ENCODE results near the gene SLC16A12. TPM values are rescaled to one million over a fixed set of nuclear protein-coding genes. Genes with fewer than 3 reads are reported as not detected.

Gene SLC16A12
- total and polyA plus RNA-seq, 2 of the 8 experiments (the other 6 are each of a cell fraction or from before 2014, with no cell fraction given): 1.6 to 1.9 TPM

- TF ChIP-seq, protein P1, sequence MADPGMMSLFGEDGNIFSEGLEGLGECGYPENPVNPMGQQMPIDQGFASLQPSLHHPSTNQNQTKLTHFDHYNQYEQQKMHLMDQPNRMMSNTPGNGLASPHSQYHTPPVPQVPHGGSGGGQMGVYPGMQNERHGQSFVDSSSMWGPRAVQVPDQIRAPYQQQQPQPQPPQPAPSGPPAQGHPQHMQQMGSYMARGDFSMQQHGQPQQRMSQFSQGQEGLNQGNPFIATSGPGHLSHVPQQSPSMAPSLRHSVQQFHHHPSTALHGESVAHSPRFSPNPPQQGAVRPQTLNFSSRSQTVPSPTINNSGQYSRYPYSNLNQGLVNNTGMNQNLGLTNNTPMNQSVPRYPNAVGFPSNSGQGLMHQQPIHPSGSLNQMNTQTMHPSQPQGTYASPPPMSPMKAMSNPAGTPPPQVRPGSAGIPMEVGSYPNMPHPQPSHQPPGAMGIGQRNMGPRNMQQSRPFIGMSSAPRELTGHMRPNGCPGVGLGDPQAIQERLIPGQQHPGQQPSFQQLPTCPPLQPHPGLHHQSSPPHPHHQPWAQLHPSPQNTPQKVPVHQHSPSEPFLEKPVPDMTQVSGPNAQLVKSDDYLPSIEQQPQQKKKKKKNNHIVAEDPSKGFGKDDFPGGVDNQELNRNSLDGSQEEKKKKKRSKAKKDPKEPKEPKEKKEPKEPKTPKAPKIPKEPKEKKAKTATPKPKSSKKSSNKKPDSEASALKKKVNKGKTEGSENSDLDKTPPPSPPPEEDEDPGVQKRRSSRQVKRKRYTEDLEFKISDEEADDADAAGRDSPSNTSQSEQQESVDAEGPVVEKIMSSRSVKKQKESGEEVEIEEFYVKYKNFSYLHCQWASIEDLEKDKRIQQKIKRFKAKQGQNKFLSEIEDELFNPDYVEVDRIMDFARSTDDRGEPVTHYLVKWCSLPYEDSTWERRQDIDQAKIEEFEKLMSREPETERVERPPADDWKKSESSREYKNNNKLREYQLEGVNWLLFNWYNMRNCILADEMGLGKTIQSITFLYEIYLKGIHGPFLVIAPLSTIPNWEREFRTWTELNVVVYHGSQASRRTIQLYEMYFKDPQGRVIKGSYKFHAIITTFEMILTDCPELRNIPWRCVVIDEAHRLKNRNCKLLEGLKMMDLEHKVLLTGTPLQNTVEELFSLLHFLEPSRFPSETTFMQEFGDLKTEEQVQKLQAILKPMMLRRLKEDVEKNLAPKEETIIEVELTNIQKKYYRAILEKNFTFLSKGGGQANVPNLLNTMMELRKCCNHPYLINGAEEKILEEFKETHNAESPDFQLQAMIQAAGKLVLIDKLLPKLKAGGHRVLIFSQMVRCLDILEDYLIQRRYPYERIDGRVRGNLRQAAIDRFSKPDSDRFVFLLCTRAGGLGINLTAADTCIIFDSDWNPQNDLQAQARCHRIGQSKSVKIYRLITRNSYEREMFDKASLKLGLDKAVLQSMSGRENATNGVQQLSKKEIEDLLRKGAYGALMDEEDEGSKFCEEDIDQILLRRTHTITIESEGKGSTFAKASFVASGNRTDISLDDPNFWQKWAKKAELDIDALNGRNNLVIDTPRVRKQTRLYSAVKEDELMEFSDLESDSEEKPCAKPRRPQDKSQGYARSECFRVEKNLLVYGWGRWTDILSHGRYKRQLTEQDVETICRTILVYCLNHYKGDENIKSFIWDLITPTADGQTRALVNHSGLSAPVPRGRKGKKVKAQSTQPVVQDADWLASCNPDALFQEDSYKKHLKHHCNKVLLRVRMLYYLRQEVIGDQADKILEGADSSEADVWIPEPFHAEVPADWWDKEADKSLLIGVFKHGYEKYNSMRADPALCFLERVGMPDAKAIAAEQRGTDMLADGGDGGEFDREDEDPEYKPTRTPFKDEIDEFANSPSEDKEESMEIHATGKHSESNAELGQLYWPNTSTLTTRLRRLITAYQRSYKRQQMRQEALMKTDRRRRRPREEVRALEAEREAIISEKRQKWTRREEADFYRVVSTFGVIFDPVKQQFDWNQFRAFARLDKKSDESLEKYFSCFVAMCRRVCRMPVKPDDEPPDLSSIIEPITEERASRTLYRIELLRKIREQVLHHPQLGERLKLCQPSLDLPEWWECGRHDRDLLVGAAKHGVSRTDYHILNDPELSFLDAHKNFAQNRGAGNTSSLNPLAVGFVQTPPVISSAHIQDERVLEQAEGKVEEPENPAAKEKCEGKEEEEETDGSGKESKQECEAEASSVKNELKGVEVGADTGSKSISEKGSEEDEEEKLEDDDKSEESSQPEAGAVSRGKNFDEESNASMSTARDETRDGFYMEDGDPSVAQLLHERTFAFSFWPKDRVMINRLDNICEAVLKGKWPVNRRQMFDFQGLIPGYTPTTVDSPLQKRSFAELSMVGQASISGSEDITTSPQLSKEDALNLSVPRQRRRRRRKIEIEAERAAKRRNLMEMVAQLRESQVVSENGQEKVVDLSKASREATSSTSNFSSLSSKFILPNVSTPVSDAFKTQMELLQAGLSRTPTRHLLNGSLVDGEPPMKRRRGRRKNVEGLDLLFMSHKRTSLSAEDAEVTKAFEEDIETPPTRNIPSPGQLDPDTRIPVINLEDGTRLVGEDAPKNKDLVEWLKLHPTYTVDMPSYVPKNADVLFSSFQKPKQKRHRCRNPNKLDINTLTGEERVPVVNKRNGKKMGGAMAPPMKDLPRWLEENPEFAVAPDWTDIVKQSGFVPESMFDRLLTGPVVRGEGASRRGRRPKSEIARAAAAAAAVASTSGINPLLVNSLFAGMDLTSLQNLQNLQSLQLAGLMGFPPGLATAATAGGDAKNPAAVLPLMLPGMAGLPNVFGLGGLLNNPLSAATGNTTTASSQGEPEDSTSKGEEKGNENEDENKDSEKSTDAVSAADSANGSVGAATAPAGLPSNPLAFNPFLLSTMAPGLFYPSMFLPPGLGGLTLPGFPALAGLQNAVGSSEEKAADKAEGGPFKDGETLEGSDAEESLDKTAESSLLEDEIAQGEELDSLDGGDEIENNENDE (IDR thresholded peaks at IDR 0.05; ENCODE audit: insufficient replicate concordance, low read length): no peak
- TF ChIP-seq NANOG (IDR thresholded peaks at IDR 0.05; ENCODE audit: insufficient read depth, low read depth, low read length, poor library complexity, severe bottlenecking) (no peak), ZNF274 (IDR thresholded peaks at IDR 0.05; ENCODE audit: borderline replicate concordance, extremely low read depth, low read length) (no peak), SIX5 (IDR thresholded peaks at IDR 0.05; ENCODE audit: low read depth, low read length) (no peak), YY1 (IDR thresholded peaks at IDR 0.05; ENCODE audit: low read depth, low read length) (no peak), FOSL1 (IDR thresholded peaks at IDR 0.05; ENCODE audit: insufficient read depth, low read depth, low read length) (no peak), POLR2A (IDR thresholded peaks at IDR 0.05; ENCODE audit: control extremely low read depth in 1 of 2, low read depth in 2 of 2, low read length in 2 of 2) (no peak), ATF2 (IDR thresholded peaks at IDR 0.05; ENCODE audit: low read length) (no peak), CBX8 (IDR thresholded peaks at IDR 0.05; ENCODE audit: borderline replicate concordance, low read depth, low read length) (no peak), HDAC2 (IDR thresholded peaks at IDR 0.05; ENCODE audit: borderline replicate concordance in 1 of 2, low read depth in 2 of 2, low read length in 2 of 2) (no peak)
These were observed 29.8 kb upstream of the SLC16A12 start (continued) for GRCh38 chr10:89565180-89565579.

Data from H1 (cell line).